HPDE6-E6E7 (cell line): Measurements from ENCODE around the gene STARD10.

ENCODE experiments used
- DNase-seq: peaks from one replicate; pipeline ENCODE4 v3.0.0; 2011; ENCODE audit warnings: missing footprints; ENCODE audit errors: extremely low spot score

Gene STARD10

DNA sequence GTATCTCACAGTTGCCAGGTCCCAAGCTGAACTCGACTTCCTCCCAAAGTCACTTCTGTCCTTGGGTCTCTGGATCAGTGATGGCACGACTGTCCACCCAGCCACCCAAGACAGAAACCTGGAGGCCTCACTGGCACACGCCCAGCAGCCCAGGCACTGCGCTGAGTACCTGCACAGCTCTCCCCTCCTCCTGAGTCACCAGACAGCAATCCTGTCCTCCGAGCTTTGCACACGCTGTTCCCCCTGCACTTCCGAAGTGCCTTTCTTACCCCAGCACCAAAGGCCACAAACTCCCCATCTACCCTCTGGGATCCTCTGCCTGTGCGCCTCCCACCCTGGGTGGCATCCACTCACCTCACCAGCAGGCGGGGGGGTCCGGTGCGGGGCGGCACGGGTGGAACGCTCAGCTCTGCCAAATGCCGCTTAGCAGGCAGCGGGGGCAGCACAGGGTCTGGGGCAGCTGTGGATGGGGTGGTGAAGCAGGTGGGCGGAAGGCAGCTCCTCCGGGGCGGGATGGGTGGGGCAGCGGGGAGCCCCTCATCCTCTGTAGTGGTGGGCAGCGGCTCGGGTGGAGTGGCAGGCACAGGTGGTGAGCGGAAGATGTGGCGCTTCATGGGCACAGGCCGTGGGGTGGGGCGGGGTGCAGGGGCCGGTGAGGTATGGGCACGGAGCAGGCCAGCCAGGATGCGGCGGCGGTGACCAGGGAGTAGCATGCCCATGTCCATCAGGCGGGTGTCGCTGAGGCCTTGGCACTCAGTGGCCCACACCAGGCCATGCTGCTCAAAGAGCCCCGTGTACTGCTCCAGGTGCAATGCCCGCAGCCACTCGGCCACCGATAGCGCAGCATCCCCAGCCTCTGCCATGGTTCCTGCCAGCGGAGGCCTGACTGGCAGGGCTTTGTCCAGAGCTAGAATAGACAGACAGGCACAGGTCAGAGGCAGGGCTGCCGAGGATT is 67.3 kb downstream of the STARD10 start:
- no peak for DNase-seq

DNA sequence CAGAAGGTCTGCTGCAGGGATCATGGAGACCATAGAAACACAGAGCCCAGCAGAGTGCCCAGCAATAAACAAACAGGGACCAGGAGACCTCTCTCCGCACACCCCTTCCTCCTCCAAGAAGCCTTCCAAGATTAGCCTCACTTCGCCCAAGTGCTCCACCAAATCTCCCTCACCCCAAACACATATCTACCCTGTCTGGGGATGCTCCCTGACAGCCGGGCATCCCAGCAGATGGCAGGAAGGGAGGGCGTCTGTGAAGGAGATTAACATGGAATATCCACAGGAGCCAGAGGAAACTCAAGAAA is 68.2 kb downstream of the STARD10 start:
- no peak for DNase-seq

DNA sequence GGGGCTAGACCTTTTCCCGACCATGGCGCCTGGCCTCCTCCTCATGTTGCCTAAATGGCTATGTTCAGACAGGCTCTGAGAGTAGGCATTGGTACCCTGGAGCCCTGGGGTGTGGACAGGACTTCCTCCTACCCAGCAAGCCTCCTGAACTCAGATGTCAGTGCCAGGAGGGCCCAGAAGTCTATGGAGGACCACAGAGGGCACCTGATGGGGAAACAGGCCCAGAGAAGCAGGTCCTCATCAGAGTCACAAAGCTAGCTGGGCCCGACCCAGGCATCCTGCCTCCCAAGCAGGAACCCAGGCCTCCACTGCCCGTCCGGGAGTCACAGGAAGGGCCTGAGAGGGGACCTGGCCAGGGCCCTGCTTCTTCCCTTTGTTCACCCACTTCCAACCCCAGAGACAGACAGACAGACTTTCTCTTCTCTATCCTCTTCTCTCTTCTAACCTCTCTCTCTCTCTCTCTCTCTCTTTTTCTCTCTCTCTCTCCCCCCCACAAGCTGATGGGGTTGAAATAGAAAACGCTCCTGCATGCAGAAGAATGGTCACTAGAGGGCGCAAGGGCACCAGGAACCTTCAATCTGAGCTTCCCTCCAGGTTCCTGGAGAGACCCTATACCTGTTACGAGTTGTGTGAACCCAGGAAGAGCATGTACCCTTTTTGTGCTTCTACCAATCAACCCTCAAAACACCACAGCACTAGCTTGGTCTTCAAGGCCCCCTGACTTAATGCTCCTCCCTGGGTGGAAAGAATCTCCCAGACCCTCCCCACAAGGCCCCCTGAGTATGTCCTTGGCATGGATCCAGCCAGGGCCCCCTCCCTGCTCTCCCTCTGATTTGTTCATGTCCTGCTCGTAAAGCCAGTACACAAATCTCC is 68.8 kb downstream of the STARD10 start:
- peak; percentile 63 for DNase-seq

DNA sequence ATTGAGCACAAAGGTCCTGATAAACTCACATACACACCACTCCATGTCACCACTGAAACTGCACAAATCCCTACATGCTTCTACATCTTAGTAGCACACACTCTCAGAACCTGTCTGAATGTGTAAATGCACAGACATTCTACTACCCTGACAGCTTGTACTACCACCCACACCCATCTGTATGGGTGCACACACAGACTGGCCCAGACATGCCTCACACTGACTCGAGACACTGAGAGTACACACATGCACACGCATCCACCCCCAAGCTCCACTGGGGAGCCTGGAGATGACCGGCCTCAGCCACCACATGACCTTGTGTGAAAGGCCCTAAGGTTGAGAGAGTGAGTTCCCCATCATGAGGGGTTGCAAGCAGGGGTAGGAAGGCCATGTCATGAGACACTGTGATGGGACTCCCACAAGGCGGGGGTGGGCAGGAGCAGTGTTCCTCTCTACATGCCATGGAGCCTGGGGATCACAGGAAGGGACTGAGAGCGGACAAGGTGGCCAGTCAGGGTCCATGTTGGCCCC is 69.8 kb downstream of the STARD10 start:
- DNase-seq, result no peak

DNA sequence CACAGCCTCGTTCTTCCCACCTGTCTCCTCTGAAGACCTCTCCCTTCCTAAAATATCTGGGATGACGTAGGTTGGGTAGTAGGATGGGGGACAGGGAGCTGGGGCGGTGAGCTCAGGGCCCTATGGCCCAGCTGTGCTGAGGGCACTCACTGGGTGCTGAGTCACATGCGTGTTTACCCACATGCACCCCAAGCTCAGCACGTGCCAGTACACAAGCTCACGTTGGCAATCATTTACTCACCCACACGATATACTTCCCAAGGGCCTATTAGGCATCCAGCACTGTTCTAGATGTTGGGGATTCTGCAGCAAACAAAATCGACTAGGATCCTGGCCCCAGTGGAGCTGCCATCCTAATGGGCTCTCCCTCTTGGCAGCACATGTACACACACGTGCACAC is 70.3 kb downstream of the STARD10 start:
- DNase-seq, result no peak

DNA sequence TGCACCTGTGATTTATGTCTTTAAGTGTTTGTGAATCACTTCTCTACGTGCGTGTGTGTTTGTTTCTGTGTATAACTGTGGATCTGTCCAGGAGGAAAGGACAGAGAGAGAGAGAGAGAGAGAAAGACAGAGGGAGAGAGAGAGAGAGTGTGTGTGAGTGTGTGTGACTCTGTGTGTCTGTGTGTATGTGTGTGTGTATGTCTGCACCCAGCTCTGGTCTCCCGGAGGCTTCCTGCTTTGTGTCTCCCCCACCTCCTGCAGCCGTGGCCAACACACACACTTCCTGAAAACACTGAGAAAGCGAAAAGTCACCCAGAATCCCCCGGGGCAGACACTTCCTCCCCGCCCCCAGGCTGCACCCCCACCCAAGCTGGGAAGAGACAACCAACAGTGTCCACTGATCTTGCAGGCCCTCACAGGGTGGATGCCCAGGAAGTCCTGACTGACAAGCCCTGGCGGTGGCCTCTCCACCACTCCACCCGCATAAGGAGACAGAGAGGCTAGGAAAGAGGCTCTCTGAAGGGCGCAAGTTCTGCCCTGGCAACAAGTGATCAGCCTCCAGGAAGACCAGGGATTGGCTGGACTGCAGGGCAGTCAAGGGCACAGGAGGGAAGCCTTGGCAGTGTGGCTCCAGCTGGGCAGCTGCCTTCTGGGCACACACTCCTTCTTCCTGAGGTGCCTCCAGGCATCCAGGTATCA is 71.6 kb downstream of the STARD10 start:
- DNase-seq, result peak; percentile 95

DNA sequence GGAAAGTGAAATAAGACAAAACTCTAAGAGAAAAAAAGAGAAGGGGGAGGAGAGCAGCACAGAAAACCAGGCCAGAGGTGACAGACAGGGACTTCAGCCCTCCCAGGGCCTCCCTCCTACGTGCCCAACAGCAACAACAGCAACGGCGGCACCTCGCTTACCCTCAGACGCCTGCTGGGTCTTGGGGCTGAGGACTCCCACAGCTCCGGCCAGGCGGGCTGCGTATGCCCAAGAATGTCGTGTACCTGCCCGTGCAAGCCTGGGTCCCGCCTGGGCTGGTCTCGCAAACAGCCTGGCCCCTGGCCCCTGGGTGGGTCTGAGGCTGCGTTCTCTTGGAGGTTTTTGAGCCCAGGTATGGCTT is 72.2 kb downstream of the STARD10 start:
- peak; percentile 76 for DNase-seq

DNA sequence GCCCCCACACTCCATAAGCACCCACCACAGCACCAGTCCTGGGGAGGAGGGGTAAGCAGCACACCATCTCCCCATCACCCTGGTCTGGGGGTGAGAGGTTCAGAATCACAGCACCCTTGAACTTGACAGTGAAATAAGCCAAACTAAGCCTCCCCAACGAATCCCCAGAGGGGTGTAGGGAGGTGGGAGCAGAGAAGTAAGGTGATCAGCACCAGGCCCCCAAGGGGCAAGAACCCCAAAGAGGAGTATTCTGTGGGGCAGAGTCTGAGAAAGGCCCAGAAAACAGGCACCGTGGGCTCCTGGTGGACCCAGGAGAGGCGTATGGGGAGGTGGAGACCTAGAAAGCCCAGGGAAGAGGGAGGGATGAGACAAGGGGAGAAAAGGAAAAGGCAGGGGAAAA is 72.6 kb downstream of the STARD10 start:
- DNase-seq, result no peak

DNA sequence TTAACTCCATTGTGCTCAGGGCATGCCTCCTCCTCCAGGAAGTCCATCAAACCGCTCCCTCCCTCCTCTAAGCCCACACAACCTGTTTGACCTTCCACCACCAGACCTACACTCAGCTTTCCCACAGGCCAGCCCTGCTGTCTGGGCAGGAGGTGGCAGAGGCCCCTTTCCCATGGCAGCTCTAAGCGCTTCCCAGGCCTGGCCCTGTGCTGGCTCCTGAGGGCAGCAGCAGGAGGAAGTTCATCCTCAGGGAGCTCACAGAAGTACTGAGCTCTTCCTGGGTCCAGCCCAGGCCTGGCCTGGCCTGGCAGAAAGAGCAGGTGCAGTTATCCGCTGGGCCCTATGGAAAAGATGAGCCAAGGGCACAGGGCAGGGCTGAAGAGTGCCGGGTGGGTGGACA is 73.1 kb downstream of the STARD10 start:
- DNase-seq, result no peak

DNA sequence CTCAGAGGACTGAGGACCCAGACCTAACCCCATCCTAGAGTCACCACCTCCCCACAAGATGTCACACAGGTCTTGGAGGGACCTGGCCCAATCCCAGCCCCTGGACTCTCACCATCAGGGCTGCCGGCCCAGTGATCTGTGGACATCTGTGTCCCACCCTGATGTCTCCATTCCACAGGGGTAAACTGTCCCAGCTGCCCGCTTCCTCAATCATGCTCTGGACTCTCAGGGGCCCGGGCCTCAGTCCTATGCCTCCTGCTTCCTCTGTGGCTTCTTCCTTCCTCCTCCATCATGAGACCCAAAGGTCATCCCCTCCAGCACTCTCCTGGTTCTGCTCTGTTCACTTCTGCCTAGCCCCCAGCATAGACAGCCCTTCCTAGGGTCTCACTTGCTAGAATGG is 73.8 kb downstream of the STARD10 start:
- no peak for DNase-seq

DNA sequence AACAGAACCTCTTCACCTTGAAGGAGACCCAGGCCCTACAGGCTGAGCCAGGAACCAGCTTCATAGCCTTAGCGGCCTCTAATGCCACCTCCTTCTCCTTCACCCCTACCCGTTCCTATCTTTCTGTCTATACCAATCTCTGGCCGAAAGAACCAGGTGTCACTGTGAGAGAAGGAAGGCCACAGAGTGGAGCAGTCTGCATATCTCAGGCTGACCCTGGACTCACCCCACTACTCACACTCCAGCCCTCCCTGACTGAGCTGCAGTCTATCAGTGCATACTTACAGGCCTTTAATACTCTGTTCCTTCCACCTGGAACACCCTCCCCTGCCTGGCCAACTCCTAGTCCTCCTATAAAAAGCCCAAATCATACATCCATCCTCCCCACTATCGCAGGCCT is 74.3 kb downstream of the STARD10 start:
- no peak for DNase-seq

DNA sequence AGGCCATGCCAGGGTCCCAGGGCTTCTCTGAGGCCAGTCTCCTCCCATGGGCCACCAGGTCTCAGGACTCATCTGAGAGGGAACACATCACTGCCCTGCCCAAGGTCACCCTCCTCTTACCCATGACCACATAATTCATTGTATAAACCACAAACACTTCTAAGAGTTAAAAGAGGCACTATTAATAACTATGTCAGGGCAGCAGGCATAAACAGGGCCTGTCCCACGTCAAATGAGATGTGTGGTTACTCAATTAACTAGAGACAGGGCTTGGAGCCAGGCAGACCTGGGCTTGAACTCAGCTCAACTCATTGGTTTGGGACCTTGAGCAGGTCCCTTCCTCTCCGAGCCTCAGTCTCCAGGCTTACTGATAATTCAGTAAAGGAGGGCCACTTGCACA is 74.7 kb downstream of the STARD10 start:
- DNase-seq, result no peak

DNA sequence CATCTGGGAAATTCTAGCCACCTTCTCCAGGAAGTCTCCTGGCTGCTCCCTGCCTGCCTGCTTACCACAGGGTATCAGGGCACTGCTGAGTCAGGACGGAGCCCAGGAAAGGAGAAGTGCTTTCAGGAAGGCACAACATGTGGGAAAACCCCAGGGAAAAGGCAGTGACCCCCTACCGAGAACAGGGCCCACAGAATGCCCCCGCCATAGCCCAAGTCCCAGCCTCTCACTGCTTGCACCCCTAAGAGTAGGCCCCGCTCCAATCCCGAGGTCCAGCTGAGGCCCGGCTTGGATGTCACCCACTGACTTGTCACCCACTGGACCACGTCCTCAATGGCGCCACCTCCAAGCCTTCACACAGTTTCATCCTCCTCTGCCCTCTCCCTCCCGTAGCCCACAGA is 75.7 kb downstream of the STARD10 start:
- DNase-seq, result no peak

DNA sequence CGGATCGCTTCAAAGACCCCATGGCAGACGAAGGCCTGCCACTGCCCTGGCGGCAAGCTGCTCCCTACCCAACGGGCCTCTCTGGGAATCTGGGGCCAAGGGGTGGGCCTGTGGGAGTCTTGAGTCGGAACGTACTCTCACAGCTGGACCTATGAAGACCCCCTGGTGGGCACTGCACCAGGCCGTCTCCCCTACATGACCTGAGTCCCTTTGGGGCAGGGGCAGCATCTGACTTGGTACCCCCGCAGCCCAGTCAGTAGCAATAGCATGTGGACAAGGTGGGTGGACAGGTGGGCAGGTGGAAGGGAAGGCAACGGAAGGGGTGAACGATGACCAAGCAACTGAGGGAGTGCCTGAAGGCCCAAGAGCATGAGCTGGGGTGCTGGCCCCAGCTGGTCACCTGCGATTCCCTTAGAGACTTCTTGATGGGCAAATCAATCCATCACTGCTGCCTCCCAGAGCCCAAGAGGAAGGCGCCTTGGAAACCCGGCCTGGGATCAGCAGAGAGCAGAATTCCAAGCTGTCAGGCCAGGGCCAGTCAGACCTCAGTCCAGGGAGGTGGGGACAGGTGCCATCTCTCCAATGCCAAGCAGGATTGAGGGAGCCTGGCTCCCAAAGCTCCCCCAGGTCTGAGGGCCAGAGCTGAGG is 76.9 kb downstream of the STARD10 start:
- no peak for DNase-seq

DNA sequence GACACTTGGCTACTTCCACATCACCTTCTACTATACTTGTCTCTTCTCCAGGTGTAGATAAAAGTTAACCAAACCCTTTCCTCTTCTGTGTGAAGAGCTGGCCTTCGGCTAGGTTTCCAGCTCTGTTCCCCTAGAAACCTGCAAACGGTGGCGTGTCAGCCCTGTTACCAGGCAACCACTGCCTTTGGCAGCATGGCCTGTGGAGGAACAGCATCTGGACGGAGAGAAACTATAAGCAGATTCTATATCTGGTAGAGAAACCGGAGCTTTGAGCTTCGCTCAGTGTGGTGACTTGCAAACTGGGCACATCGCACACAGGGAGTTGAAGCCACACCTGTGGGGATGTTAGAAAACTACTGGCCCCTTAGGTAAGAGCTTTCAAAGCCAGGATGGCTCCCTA is 77.6 kb downstream of the STARD10 start:
- no peak for DNase-seq

DNA sequence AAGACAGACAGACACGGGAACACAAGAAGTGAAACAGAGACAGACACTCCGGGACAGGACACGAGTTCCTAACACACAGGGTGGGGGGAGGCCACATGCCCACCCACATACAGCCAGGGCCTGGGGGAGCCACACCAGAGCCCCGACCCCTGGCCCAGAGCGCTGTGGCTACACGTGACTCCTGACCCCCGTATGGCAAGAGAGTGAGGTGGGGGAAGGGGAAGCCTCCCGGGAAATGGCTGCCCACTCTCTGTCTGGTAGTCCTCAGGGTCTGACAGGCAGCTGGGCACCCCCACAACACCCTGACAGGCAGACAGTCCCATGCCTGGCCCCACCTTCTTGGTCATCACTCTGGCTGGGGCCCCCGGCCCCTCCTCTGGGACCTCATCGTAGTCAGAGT is 81.0 kb downstream of the STARD10 start:
- DNase-seq, result no peak

DNA sequence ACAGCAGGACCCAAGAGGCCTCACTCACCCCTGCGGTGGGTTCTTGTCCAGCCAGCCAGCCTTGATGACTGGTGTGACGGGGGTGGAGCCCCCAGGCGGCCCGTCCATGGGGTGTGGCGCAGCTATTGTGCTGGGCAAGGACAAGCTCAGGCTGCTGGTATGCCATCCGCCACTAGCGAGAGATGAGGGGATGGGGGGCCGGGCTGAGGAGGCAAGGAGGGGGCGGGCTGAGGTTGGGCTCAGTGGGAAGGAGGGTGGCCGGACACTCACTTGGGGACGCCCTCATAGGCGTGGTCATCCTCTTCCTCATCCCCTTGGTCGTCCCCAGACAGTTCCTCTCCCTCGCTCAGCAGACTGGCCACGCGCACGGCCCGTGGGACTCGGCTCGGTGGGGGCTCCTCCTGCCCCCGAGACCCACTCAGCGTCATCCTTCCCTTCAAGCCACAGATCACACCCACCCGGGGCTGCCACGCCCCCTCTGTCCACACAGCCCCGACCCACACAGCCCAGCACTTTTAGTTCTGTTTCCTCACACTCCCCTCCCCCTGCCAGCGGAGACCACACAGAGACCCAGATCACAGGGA is 81.6 kb downstream of the STARD10 start:
- no peak for DNase-seq

DNA sequence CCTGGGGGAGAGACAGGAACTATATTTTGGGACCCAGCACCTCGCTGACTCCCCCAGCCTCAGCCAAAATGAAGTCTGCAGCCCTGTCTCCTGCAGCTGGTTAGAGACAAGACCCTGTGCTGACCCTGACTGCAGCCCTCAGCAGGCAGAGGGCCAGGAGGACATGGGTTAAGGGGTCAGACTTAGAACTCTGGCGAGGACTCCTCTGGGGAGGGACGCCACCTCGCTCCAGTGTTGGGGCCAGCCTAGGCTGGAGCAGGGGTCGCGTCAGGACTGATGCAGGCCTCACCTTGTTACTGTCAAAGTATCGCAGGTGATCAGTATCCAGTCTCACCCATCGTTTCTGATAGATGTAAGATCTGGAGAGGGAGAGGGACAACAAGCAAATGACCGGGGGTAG is 82.7 kb downstream of the STARD10 start:
- no peak for DNase-seq

DNA sequence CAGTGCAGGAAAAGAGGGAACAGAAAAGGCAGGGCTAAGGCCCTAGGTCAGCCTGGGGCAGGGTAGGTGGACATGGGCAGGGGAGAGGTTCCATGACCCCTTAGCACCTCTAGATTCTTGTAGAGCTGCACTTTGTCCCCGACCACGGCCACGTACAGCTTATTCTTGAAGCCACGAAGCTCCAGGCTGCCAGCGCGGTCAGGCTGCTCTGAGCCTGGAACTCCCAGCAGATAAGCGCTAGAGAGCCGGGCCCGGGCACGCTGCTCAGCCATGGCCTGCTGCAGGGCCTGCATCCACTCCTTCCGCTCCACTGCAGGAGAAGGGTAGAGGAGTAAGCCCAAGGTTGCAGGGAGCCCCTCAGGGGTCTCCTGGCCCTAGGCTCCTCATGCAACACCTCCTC is 83.6 kb downstream of the STARD10 start:
- no peak for DNase-seq

DNA sequence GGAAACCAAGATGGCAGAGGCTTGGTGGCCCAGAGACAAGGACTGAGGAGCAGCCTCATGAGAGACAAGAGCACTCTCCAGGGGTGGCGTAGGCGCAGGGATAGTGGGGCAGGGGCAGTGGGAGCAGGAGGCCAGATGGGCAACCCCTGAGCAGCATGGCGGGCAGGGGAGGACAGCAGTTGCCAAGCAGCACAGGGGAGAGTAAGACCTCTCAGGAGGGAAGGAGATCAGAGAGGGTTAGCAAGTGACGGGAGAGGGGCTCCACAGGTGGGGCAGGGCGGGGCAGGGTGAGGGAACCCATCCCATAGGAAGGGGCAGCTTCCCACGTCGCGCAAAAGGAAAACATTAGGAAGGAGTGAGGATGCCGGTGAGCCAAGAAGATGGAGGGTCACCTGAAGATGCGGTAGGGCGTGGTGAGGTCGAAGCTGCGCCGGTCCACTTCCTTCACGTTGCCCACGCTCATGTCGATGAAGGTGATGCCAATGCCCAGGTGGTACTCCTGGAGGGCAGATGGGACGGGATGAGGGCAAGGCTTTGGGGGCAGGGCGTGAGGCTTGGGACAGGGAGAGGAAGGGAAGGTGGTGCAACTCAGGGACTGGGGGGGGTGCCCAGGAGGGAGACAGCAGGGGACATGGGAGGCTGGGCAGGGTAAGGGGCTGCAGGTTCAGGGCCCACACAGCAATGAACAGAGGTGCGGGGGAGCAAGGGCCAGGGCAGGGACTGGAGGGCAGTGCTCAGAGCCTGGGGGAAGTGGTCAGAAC is 84.2 kb downstream of the STARD10 start:
- no peak for DNase-seq

DNA sequence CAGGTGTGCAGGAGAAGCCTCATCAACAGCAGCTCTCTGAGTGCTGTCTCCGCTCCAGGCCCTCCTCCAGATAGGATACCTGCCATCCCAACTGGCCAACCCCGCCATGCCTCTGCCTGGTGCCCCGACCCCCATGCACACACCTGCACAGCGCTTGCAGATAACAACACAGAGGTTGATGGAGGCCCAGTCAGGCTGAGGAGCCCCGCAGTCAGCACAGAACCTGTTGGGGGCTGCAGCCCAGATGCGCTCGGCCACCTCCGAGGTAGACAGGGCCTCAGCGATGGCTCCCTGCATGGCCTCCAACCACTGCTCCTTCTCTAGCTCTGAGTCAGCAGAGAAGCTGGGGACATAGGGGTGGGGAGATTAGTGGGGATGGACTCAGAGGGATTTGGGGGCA is 86.8 kb downstream of the STARD10 start:
- no peak for DNase-seq
